ENCODE data around the gene SLC51B.
"Not testable (repeated sequence)": the region's sequence is repeated elsewhere in the genome, so short reads cannot be mapped to it uniquely, and the experiment has no call there.

SLC51B gene

GRCh38 chr15:65067317-65067644 is 22.1 kb downstream of the SLC51B start:
- DNase-seq: no peak

- DNase-seq: no peak
Measured at GRCh38 chr15:65067645-65068402, 22.6 kb downstream of the SLC51B start, which contains the start of gene RASL12. RASL12 (minus strand) TSS chr15:65067991; CDS start chr15:65067835, 156 bp downstream.

GRCh38 chr15:65068403-65068788 is 23.2 kb downstream of the SLC51B start:
- no peak for DNase-seq

- DNase-seq: no peak
Measured at GRCh38 chr15:65069179-65069578, 24.0 kb downstream of the SLC51B start.

- DNase-seq: no peak
Measured at GRCh38 chr15:65069779-65070546, 24.8 kb downstream of the SLC51B start.

- DNase-seq: no peak
Measured at GRCh38 chr15:65071381-65071811, 26.2 kb downstream of the SLC51B start.

GRCh38 chr15:65072027-65072426 is 26.8 kb downstream of the SLC51B start:
- DNase-seq: no peak

GRCh38 chr15:65072617-65073016 is 27.4 kb downstream of the SLC51B start:
- DNase-seq: no peak

- not testable (repeated sequence) for DNase-seq
Measured at GRCh38 chr15:65074946-65075345, 29.8 kb downstream of the SLC51B start.

- DNase-seq: not testable (repeated sequence)
Measured at GRCh38 chr15:65075607-65076395, 30.6 kb downstream of the SLC51B start.

- no peak for DNase-seq
Measured at GRCh38 chr15:65076486-65077290, 31.5 kb downstream of the SLC51B start, which contains the start of gene KBTBD13. KBTBD13 (plus strand) TSS chr15:65076746; CDS start chr15:65076816, 70 bp downstream.

- DNase-seq: no peak
Measured at GRCh38 chr15:65077291-65077980, 32.2 kb downstream of the SLC51B start.

GRCh38 chr15:65077981-65078352 is 32.8 kb downstream of the SLC51B start:
- DNase-seq: peak; percentile 79

- DNase-seq: no peak
Measured at GRCh38 chr15:65079580-65079979, 34.4 kb downstream of the SLC51B start.

- DNase-seq: no peak
Measured at GRCh38 chr15:65081270-65081669, 36.1 kb downstream of the SLC51B start.

- DNase-seq: no peak
Measured at GRCh38 chr15:65081758-65082157, 36.6 kb downstream of the SLC51B start.

- DNase-seq: no peak
Measured at GRCh38 chr15:65082303-65082953, 37.2 kb downstream of the SLC51B start.

GRCh38 chr15:65083262-65083701 is 38.1 kb downstream of the SLC51B start:
- no peak for DNase-seq

- DNase-seq: no peak
Measured at GRCh38 chr15:65084500-65085206, 39.5 kb downstream of the SLC51B start.

GRCh38 chr15:65085207-65085753 is 40.1 kb downstream of the SLC51B start:
- DNase-seq: no peak
